WTC11 (cell line): ENCODE measurements around the gene CSF2. TPM values are rescaled to one million over a fixed set of nuclear protein-coding genes. Genes with fewer than 3 reads are reported as not detected.

Source experiments
- ATAC-seq: fragments of 200-7000 bp; cut with Tn5 transposase; 2 replicates; pipeline ENCODE4 v1.10.0; 2021; ENCODE audit warnings: mild to moderate bottlenecking, moderate library complexity
- CTCF ChIA-PET: fragments of 300-600 bp; sonication (Branson Sonifier 250); formaldehyde crosslinking; loops from one replicate; lab custom pipeline; 2021; ENCODE audit warnings: antibody characterized with exemption; lab: Charles Lee
- POLR2A ChIA-PET: fragments of 350-600 bp; sonication (Branson Sonifier 250); formaldehyde crosslinking; loops from one replicate; lab custom pipeline; 2021; ENCODE audit warnings: antibody characterized with exemption; lab: Charles Lee
- DNase-seq: peaks from one replicate; pipeline ENCODE4 v3.0.0; 2021; ENCODE audit warnings: low spot score
- H3K27ac Mint-ChIP-seq: 2 replicates; pipeline ENCODE4 v1.8.0; 2021; ENCODE audit warnings: mixed read lengths
- H3K27me3 Mint-ChIP-seq: 2 replicates; pipeline ENCODE4 v1.8.0; 2021; ENCODE audit warnings: low read depth, mild to moderate bottlenecking, moderate library complexity, mixed read lengths
- H3K36me3 Mint-ChIP-seq: 2 replicates; pipeline ENCODE4 v1.8.0; 2021; ENCODE audit warnings: mixed read lengths
- H3K4me1 Mint-ChIP-seq: 2 replicates; pipeline ENCODE4 v1.8.0; 2022; ENCODE audit warnings: mixed read lengths
- H3K4me3 Mint-ChIP-seq: 2 replicates; pipeline ENCODE4 v1.8.0; 2021; ENCODE audit warnings: mild to moderate bottlenecking, moderate library complexity, mixed read lengths
- H3K9me3 Mint-ChIP-seq: 2 replicates; pipeline ENCODE4 v1.8.0; 2021; ENCODE audit warnings: mixed read lengths
- CDX4 ChIP-seq: fragments of 250-450 bp; sonication (Bioruptor Pico); IDR thresholded peaks from 2 replicates; pipeline ENCODE4 v1.9.0; 2021; ENCODE audit warnings: moderate library complexity, mild to moderate bottlenecking, inconsistent platforms, borderline replicate concordance
- EMX1 ChIP-seq: fragments of 250-450 bp; sonication (Bioruptor Pico); IDR thresholded peaks from 2 replicates; pipeline ENCODE4 v1.8.0; 2021; ENCODE audit warnings: mild to moderate bottlenecking
- FOXP1 ChIP-seq: sonication (generic); formaldehyde crosslinking; IDR thresholded peaks from 2 replicates; pipeline ENCODE4 v1.8.0; 2022; ENCODE audit warnings: missing genetic modification reagents, mild to moderate bottlenecking, moderate library complexity, borderline replicate concordance
- NFE2L1 ChIP-seq: sonication (generic); formaldehyde crosslinking; IDR thresholded peaks from 2 replicates; pipeline ENCODE4 v1.8.1; 2023; ENCODE audit warnings: missing genetic modification reagents
- NR3C1 ChIP-seq: sonication (generic); formaldehyde crosslinking; conservative IDR thresholded peaks from 2 replicates; pipeline ENCODE4 v1.8.1; 2023; ENCODE audit warnings: low read depth, mild to moderate bottlenecking, missing genetic modification reagents
- TP53 ChIP-seq: sonication (generic); formaldehyde crosslinking; IDR thresholded peaks from 2 replicates; pipeline ENCODE4 v1.8.1; 2023; ENCODE audit warnings: mild to moderate bottlenecking, missing genetic modification reagents
- ZNF121 ChIP-seq: sonication (generic); formaldehyde crosslinking; IDR thresholded peaks from 2 replicates; pipeline ENCODE4 v1.8.0; 2023; ENCODE audit warnings: missing genetic modification reagents
- ZNF232 ChIP-seq: sonication (generic); formaldehyde crosslinking; IDR thresholded peaks from 2 replicates; pipeline ENCODE4 v1.8.0; 2022; ENCODE audit warnings: mild to moderate bottlenecking, missing genetic modification reagents
- ZNF263 ChIP-seq: sonication (generic); formaldehyde crosslinking; IDR thresholded peaks from 2 replicates; pipeline ENCODE4 v1.8.1; 2022; ENCODE audit warnings: low read depth, mild to moderate bottlenecking, moderate library complexity, missing genetic modification reagents
- ZNF317 ChIP-seq: sonication (generic); formaldehyde crosslinking; IDR thresholded peaks from 2 replicates; pipeline ENCODE4 v1.8.1; 2023; ENCODE audit warnings: low read depth, mild to moderate bottlenecking, moderate library complexity, missing genetic modification reagents, borderline replicate concordance
- ZNF423 ChIP-seq: fragments of 250-450 bp; sonication (Bioruptor Pico); IDR thresholded peaks from 2 replicates; pipeline ENCODE4 v2.1.2; 2022; ENCODE audit warnings: mild to moderate bottlenecking, moderate library complexity
- ZNF671 ChIP-seq: fragments of 250-450 bp; sonication (Bioruptor Pico); IDR thresholded peaks from 2 replicates; pipeline ENCODE4 v1.8.0; 2021; ENCODE audit warnings: mild to moderate bottlenecking
- total RNA-seq: library from RNA; stranded (reverse); gene quantifications from 3 replicates; pipeline ENCODE4 v1.2.3, GENCODE V29; 2021
- TF ChIP-seq, protein P1 (sequence below): sonication (generic); formaldehyde crosslinking; IDR thresholded peaks from 2 replicates; pipeline ENCODE4 v1.8.1; 2023; ENCODE audit warnings: mild to moderate bottlenecking, missing genetic modification reagents, moderate library complexity
- TF ChIP-seq, protein P2 (sequence below): sonication (generic); formaldehyde crosslinking; IDR thresholded peaks from 2 replicates; pipeline ENCODE4 v1.8.1; 2022; ENCODE audit warnings: missing genetic modification reagents, borderline replicate concordance
- TF ChIP-seq, protein P3 (sequence below): fragments of 250-450 bp; sonication (Bioruptor Pico); IDR thresholded peaks from 2 replicates; pipeline ENCODE4 v1.9.0; 2021; ENCODE audit warnings: mild to moderate bottlenecking
- TF ChIP-seq, protein P4 (sequence below): sonication (generic); formaldehyde crosslinking; IDR thresholded peaks from 2 replicates; pipeline ENCODE4 v1.8.1; 2022; ENCODE audit warnings: low read depth, missing genetic modification reagents, borderline replicate concordance
- TF ChIP-seq, protein P5 (sequence below): fragments of 250-450 bp; sonication (Bioruptor Pico); IDR thresholded peaks from 2 replicates; pipeline ENCODE4 v1.9.0; 2021; ENCODE audit warnings: mild to moderate bottlenecking

The CSF2 gene
- total RNA-seq, 1 experiment from 2014 or later, result not detected

- H3K27ac Mint-ChIP-seq, result no peak overlapping the region
- TF ChIP-seq ZNF263 (CRISPR knock-in tag) (no peak), ZNF317 (CRISPR knock-in tag) (no peak), ZNF423 (CRISPR knock-in tag) (no peak), FOXP1 (CRISPR knock-in tag) (no peak), ZNF121 (CRISPR knock-in tag) (no peak), EMX1 (no peak), NR3C1 (no peak), NFE2L1 (CRISPR knock-in tag) (no peak), CDX4 (no peak), ZNF671 (CRISPR knock-in tag) (no peak), ZNF232 (CRISPR knock-in tag) (no peak), TP53 (CRISPR knock-in tag) (no peak)
- TF ChIP-seq, protein P1, sequence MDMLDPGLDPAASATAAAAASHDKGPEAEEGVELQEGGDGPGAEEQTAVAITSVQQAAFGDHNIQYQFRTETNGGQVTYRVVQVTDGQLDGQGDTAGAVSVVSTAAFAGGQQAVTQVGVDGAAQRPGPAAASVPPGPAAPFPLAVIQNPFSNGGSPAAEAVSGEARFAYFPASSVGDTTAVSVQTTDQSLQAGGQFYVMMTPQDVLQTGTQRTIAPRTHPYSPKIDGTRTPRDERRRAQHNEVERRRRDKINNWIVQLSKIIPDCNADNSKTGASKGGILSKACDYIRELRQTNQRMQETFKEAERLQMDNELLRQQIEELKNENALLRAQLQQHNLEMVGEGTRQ, result no peak
- TF ChIP-seq, protein P2, sequence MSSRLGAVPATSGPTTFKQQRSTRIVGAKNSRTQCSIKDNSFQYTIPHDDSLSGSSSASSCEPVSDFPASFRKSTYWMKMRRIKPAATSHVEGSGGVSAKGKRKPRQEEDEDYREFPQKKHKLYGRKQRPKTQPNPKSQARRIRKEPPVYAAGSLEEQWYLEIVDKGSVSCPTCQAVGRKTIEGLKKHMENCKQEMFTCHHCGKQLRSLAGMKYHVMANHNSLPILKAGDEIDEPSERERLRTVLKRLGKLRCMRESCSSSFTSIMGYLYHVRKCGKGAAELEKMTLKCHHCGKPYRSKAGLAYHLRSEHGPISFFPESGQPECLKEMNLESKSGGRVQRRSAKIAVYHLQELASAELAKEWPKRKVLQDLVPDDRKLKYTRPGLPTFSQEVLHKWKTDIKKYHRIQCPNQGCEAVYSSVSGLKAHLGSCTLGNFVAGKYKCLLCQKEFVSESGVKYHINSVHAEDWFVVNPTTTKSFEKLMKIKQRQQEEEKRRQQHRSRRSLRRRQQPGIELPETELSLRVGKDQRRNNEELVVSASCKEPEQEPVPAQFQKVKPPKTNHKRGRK (CRISPR knock-in tag), result no peak
- TF ChIP-seq, protein P3, sequence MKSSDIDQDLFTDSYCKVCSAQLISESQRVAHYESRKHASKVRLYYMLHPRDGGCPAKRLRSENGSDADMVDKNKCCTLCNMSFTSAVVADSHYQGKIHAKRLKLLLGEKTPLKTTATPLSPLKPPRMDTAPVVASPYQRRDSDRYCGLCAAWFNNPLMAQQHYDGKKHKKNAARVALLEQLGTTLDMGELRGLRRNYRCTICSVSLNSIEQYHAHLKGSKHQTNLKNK (CRISPR knock-in tag), result no peak
- TF ChIP-seq, protein P4, sequence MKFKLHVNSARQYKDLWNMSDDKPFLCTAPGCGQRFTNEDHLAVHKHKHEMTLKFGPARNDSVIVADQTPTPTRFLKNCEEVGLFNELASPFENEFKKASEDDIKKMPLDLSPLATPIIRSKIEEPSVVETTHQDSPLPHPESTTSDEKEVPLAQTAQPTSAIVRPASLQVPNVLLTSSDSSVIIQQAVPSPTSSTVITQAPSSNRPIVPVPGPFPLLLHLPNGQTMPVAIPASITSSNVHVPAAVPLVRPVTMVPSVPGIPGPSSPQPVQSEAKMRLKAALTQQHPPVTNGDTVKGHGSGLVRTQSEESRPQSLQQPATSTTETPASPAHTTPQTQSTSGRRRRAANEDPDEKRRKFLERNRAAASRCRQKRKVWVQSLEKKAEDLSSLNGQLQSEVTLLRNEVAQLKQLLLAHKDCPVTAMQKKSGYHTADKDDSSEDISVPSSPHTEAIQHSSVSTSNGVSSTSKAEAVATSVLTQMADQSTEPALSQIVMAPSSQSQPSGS (CRISPR knock-in tag), result no peak
- TF ChIP-seq, protein P5, sequence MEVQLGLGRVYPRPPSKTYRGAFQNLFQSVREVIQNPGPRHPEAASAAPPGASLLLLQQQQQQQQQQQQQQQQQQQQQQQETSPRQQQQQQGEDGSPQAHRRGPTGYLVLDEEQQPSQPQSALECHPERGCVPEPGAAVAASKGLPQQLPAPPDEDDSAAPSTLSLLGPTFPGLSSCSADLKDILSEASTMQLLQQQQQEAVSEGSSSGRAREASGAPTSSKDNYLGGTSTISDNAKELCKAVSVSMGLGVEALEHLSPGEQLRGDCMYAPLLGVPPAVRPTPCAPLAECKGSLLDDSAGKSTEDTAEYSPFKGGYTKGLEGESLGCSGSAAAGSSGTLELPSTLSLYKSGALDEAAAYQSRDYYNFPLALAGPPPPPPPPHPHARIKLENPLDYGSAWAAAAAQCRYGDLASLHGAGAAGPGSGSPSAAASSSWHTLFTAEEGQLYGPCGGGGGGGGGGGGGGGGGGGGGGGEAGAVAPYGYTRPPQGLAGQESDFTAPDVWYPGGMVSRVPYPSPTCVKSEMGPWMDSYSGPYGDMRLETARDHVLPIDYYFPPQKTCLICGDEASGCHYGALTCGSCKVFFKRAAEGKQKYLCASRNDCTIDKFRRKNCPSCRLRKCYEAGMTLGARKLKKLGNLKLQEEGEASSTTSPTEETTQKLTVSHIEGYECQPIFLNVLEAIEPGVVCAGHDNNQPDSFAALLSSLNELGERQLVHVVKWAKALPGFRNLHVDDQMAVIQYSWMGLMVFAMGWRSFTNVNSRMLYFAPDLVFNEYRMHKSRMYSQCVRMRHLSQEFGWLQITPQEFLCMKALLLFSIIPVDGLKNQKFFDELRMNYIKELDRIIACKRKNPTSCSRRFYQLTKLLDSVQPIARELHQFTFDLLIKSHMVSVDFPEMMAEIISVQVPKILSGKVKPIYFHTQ (CRISPR knock-in tag), result no peak
- TF ChIP-seq, all 79 proteins: peak for 0
- Mint-ChIP-seq H3K4me1 (no peaks in the 10 kb centered on the region), H3K9me3 (no peaks in the 10 kb centered on the region), H3K4me3 (no peak overlapping the region), H3K36me3 (no peaks in the 10 kb centered on the region), H3K27me3 (no peaks in the 10 kb centered on the region)
- ATAC-seq (no peak), DNase-seq (no peak)
- POLR2A ChIA-PET, result no interaction called here
- CTCF ChIA-PET, result no interaction called here
Measured at GRCh38 chr5:132054031-132054696, 19.4 kb upstream of the CSF2 start.
